ENCODE measurements around the gene NOS1AP.

Gene NOS1AP

DNA sequence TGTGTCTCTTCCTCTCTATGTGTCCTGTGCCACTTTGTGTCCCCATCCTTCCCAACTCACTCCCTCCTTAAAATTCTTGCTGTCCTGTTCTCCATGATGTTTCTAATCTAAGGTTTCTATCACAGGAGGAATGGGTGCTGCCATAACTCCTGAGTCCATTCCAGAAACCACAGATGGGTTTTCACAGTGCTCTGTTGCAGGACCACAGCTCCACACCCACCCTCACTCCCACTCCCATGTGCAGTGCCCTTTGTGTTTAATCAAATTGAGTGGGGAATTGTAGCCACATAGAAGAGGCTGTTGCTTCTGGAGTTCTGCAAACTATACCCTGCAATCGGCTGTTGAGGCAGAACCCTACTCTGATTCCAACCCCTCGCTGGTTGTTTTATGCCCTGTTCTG lies 165.1 kb downstream of the NOS1AP start:
- H3K27ac Mint-ChIP-seq = no peak overlapping the region
- H3K36me3 Mint-ChIP-seq = no peaks in the 10 kb centered on the region
- DNase-seq = no peak
- H3K4me1 Mint-ChIP-seq = peaks cover 8 to 12% of the 10 kb centered on the region in 2 donors
- H3K4me3 Mint-ChIP-seq = no peak overlapping the region
- ATAC-seq (replicated peaks) = no peak
- peaks cover 5 to 13% of the 10 kb centered on the region in 2 donors for H3K27me3 Mint-ChIP-seq
- no peaks in the 10 kb centered on the region for H3K9me3 Mint-ChIP-seq

DNA sequence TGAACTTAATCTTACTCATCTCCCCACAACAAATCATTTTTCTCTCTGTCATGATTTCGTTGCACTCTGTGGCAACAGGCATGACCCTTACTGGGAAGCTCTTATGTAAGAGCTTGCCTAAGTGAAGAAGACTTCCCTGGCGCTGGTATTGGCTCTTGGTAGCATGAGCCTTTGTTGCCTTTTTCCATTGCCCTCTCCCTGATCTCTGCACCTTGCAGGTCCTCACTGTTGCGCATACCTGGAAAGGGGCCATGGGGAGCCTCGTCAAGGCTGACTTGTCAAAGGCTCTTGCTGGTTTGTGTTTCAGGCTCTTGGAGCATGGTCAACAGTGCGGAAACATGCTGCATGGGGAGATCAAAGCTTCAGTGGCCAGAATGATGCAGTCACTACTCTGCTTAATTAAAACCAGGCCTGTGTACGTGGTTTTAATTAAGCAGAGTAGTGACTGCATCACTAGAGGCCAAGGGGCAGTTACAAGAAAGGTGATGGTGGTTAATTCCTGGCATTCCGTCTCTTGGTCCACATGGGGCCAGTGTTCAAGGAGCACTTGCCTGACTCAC lies 165.8 kb downstream of the NOS1AP start:
- no peak for ATAC-seq (replicated peaks)
- DNase-seq = no peak
- Mint-ChIP-seq H3K9me3 (no peaks in the 10 kb centered on the region), H3K4me1 (peaks cover 3 to 4% of the 10 kb centered on the region in 2 donors), H3K4me3 (no peak overlapping the region), H3K27ac (no peak overlapping the region), H3K27me3 (peaks cover 5 to 16% of the 10 kb centered on the region in 2 donors), H3K36me3 (no peaks in the 10 kb centered on the region)

DNA sequence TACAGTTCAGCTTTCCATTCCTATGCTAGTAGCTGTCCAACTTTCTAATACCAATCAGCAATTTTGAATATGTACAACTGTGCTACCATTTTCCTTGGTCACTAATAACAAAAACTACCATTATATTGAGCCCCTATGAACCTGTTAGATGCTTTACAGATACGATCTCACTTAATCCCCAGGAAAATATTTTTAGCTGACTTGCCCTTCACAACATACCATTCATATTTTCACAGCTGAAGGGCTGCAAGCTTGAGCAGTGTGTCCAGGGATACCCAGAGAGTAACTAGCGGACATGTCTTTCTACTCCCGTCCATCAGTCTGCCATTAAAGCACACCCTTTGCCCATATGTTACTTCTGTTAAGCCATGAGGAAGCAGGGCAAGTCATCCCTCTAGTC lies 166.7 kb downstream of the NOS1AP start:
- ATAC-seq (replicated peaks) = no peak
- H3K4me1 Mint-ChIP-seq = no peaks in the 10 kb centered on the region
- H3K36me3 Mint-ChIP-seq = no peaks in the 10 kb centered on the region
- no peak overlapping the region for H3K4me3 Mint-ChIP-seq
- no peak overlapping the region for H3K27ac Mint-ChIP-seq
- H3K27me3 Mint-ChIP-seq = peaks cover 14 to 25% of the 10 kb centered on the region in 2 donors
- DNase-seq = no peak
- H3K9me3 Mint-ChIP-seq = no peaks in the 10 kb centered on the region

DNA sequence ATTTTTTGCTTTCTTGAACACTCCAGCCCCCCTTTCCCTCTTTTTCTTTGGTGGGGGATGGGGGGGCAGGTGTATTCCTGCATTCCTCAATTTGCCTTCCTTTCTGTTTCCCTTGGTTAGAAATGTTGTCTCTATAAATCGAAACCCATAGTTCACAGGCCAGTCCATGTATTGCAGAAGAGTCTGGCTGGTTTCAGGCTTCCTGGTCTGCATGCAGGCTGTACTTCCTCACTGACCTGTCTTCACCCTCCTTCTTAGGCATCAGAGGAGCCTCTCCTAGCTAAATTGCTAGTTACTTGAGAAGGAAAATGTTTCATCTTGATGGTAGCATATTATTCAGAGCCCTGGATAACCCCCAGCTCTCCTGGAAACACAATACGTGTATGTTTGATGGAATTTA lies 167.1 kb downstream of the NOS1AP start:
- ATAC-seq (replicated peaks) = no peak
- no peak for DNase-seq
- H3K27me3 Mint-ChIP-seq = peaks cover 18 to 25% of the 10 kb centered on the region in 2 donors

DNA sequence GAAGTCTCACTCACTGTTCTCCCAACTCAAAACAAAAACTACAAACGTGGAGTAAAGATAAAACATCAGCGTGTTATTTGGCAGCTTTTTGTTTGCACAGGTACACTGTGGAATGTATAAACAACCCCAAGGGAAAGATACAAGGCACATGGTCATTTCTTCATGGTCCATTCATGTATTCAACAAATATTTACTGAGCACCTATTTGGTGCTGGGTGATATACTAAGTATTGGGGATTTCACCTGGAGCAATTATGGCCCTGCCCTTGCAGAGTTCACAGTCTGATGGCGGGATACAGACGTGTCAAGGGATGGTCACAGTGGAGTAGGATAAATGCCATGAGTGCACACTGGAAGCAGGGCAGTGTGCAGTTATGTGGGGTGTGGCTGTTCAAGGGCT lies 171.1 kb downstream of the NOS1AP start:
- peaks cover 17% of the 10 kb centered on the region in 2 donors for H3K27me3 Mint-ChIP-seq
- no peak for ATAC-seq (replicated peaks)
- no peaks in the 10 kb centered on the region for H3K4me1 Mint-ChIP-seq
- no peaks in the 10 kb centered on the region for H3K36me3 Mint-ChIP-seq
- H3K27ac Mint-ChIP-seq = no peak overlapping the region
- DNase-seq = no peak
- H3K9me3 Mint-ChIP-seq = no peaks in the 10 kb centered on the region
- H3K4me3 Mint-ChIP-seq = no peak overlapping the region

More for the DNA sequence above, 167.1 kb downstream of the NOS1AP start:
- H3K9me3 Mint-ChIP-seq = no peaks in the 10 kb centered on the region
- H3K4me1 Mint-ChIP-seq = no peaks in the 10 kb centered on the region
- H3K27ac Mint-ChIP-seq = no peak overlapping the region
- no peak overlapping the region for H3K4me3 Mint-ChIP-seq
- H3K36me3 Mint-ChIP-seq = no peaks in the 10 kb centered on the region

DNA sequence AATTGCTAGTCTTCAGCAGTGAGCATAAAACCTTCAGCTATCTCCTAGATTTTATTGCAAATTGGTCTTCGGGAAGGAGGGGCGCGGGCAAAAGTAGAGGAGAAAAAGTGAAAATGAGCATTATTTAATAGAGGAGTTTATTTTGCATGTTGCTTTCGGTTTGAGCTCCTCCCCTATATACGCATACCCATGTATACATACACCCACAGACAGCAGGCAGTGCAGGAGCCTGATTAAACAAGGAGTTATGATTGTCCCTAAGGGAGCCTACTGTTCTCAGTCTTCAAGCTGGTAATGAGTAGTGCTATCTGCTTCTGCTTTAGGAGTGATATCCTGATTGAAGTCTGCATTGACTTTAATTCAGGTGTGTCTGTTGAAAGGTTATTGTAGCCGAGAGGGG lies 173.3 kb downstream of the NOS1AP start:
- no peaks in the 10 kb centered on the region for H3K9me3 Mint-ChIP-seq
- DNase-seq (no peak), ATAC-seq (replicated peaks) (no peak)
- H3K4me3 Mint-ChIP-seq = no peak overlapping the region
- H3K4me1 Mint-ChIP-seq = no peaks in the 10 kb centered on the region
- peaks cover 15 to 24% of the 10 kb centered on the region in 2 donors for H3K27me3 Mint-ChIP-seq
- H3K27ac Mint-ChIP-seq = no peak overlapping the region
- H3K36me3 Mint-ChIP-seq = no peaks in the 10 kb centered on the region

DNA sequence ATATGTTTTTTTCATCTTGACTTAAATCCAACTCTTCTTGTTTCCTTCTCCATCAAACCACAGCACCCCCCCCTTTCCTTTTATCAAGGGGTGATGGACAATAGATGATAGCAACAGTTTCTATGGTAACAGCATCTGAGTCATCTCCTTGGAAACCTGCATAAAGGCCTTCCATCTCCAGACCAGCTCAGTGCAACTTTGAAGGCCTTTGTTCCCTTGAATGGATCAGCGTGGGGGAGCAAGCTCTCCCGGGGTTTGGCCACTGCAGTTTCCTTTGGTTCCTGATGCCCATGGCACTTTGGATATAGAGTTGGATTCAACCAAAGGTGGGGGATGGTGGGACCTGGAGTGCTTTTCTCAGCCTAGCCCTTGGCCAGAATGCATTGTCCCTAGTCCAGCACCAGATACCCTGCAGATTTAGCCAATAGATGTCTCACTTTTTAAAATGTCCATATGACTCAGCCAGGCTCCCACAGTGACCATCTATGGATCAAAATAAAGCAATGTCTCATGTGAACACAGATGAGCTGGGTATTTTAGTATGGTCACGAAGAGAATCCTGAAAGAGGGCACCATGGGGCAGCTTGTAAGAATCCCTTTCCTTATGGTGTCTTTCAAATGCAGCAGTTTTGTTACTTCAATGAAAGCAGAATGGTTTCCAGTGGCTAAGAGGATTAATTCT lies 179.5 kb downstream of the NOS1AP start:
- H3K4me3 Mint-ChIP-seq = no peak overlapping the region
- no peak overlapping the region for H3K27ac Mint-ChIP-seq
- DNase-seq (no peak), ATAC-seq (replicated peaks) (no peak)
- no peaks in the 10 kb centered on the region for H3K9me3 Mint-ChIP-seq
- H3K27me3 Mint-ChIP-seq = peaks cover 3 to 19% of the 10 kb centered on the region in 2 donors
- H3K4me1 Mint-ChIP-seq = no peaks in the 10 kb centered on the region
- no peaks in the 10 kb centered on the region for H3K36me3 Mint-ChIP-seq

DNA sequence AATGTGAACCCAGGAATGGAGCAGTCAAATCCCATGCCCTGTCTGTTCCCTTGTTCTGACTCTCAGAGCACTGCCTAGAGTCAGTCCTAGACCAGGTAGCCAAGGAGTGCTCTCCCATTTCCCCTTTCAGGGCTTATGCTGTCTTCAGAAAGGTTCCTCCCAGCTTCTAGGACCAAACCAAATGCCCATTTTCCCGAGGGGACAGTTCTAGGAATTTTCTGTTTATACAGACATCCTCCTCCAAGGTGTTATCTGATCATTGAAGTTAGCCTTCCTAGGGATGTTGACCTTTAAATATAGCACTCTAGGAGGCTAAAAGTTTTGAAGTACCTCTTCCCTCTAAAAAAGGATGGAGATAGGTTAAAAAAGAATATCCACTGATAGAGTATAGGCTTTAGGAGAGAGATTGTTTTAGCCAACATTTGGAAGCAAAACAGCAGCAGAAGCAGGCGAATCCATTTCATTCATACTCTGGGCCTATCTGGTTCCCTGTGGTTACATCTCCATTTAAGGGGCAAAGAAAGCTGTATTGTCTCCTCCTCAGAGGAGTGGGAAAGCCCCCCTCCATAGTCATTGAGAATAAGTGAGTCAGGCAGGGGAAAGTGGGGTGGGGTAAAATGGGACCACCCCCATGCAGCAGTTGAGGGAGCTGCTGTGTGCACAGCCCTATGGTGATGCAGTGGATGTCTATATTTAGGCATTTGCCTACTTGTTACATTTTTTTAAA lies 180.7 kb downstream of the NOS1AP start:
- ATAC-seq (replicated peaks) (no peak), DNase-seq (no peak)
- Mint-ChIP-seq H3K36me3 (no peaks in the 10 kb centered on the region), H3K4me1 (no peaks in the 10 kb centered on the region), H3K9me3 (no peaks in the 10 kb centered on the region), H3K27ac (no peak overlapping the region), H3K27me3 (peaks cover 3 to 23% of the 10 kb centered on the region in 2 donors), H3K4me3 (no peak overlapping the region)

DNA sequence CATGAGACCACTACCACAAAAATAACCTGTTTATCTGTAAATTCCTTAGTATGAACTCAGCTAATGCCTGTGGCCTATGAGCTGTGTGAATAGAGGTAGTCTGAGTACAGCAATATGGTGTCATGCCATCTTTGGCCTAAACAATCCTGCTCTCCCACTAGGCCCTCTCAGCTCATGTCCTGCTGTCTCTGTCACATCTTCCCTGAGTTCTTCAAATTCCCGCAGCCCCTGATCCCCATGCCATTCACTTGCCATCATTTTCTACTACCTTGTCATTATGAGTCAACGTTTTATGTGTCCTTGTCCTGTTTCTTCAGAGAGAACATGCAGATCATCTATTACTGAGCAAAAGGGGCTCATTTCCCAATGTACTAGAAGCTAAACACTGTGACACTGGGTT lies 181.6 kb downstream of the NOS1AP start:
- H3K36me3 Mint-ChIP-seq = no peaks in the 10 kb centered on the region
- H3K4me3 Mint-ChIP-seq = no peak overlapping the region
- ATAC-seq (replicated peaks) (no peak), DNase-seq (no peak)
- H3K4me1 Mint-ChIP-seq = no peaks in the 10 kb centered on the region
- H3K27me3 Mint-ChIP-seq = peaks cover 3 to 21% of the 10 kb centered on the region in 2 donors
- H3K9me3 Mint-ChIP-seq = no peaks in the 10 kb centered on the region
- no peak overlapping the region for H3K27ac Mint-ChIP-seq

DNA sequence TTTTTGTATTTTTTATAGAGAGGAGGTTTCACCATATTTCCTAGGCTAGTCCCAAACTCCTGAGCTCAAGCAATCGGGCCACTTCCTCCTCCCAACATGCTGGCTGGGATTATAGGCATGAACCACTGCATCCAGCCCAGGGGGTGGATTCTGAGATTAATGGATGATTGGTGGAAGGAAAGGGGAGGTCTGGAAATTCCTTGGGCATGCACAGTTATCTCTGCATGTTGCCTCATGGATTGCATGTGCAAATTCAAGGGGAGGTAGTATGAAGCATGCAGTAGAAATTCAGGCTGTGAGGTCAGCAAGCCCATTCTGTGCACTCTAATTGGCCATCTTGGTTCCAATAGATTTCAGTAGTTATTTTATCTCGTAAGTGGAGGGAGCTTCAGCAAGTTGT lies 182.7 kb downstream of the NOS1AP start:
- Mint-ChIP-seq H3K4me3 (no peak overlapping the region), H3K36me3 (no peaks in the 10 kb centered on the region)
- no peak for ATAC-seq (replicated peaks)

DNA sequence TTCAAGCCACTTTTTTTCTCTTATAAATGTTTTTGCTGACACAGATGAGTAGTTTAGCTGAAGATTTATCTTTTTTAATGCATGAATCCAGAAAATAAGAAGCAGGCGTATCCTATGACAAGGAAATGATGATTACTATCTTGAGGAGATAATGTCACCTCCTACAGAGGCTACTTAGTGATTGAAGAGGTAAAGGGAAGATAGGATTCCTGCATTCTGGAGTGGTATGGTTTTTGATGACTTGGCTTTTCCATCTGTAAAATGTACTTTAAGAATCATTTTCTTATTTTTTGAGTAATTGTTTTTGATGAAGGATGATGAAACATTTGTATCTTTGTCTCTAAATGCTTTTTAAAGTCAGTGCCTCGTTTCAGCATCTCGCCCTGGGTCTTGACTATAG lies 184.3 kb downstream of the NOS1AP start:
- DNase-seq = no peak
- no peaks in the 10 kb centered on the region for H3K9me3 Mint-ChIP-seq
- no peak for ATAC-seq (replicated peaks)
- H3K27me3 Mint-ChIP-seq = peaks cover 15 to 34% of the 10 kb centered on the region in 2 donors
- H3K27ac Mint-ChIP-seq = no peak overlapping the region
- H3K4me3 Mint-ChIP-seq = no peak overlapping the region
- no peaks in the 10 kb centered on the region for H3K36me3 Mint-ChIP-seq
- H3K4me1 Mint-ChIP-seq = no peaks in the 10 kb centered on the region

More for the DNA sequence above, 182.7 kb downstream of the NOS1AP start:
- no peak for DNase-seq
- Mint-ChIP-seq H3K4me1 (no peaks in the 10 kb centered on the region), H3K27ac (no peak overlapping the region), H3K9me3 (no peaks in the 10 kb centered on the region), H3K27me3 (peaks cover 7 to 25% of the 10 kb centered on the region in 2 donors)

DNA sequence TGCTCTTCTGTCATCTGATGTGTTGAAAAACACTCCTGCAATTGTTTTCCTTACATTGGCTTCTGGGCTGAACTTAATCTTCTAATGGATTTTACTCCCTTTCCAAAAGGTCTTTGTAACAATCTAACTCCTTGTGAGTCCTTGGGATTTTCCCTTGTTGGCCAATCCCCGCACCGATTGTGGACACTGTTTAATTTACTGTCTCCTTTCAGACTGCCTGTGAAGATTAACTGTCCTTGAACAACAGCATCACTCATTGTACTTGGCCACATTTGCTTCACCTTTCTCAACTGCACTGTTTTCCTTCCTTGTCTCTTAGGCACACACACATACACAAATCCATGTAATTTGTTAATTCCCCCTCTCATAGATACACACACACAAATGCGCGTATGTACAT lies 186.8 kb downstream of the NOS1AP start:
- ATAC-seq (replicated peaks) (no peak), DNase-seq (no peak)
- no peak overlapping the region for H3K4me3 Mint-ChIP-seq
- H3K9me3 Mint-ChIP-seq = no peaks in the 10 kb centered on the region
- peaks cover 17 to 36% of the 10 kb centered on the region in 2 donors for H3K27me3 Mint-ChIP-seq
- no peaks in the 10 kb centered on the region for H3K4me1 Mint-ChIP-seq
- no peak overlapping the region for H3K27ac Mint-ChIP-seq
- no peaks in the 10 kb centered on the region for H3K36me3 Mint-ChIP-seq

DNA sequence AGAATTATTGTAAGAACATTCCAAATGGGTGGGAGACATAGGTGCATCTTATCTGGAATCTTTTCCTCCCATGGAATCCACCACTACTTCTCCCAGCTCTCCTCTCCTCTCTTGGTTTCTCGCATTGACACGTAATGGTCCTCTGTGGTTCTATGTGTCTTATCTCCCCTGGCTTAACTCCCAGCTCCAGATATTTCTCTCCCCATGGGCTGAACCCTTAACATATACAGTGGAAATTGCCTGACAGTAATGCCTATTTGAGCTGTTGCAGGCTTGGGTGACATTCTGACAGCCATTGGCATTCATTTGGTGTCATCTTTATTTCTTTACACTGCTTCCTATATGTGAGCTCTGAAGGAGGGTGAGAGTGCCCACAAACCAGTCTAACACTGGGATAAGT lies 188.9 kb downstream of the NOS1AP start:
- DNase-seq (no peak), ATAC-seq (replicated peaks) (no peak)
- Mint-ChIP-seq H3K4me3 (no peak overlapping the region), H3K27ac (no peak overlapping the region), H3K27me3 (peaks cover 16 to 44% of the 10 kb centered on the region in 2 donors), H3K9me3 (no peaks in the 10 kb centered on the region), H3K4me1 (no peaks in the 10 kb centered on the region), H3K36me3 (no peaks in the 10 kb centered on the region)

DNA sequence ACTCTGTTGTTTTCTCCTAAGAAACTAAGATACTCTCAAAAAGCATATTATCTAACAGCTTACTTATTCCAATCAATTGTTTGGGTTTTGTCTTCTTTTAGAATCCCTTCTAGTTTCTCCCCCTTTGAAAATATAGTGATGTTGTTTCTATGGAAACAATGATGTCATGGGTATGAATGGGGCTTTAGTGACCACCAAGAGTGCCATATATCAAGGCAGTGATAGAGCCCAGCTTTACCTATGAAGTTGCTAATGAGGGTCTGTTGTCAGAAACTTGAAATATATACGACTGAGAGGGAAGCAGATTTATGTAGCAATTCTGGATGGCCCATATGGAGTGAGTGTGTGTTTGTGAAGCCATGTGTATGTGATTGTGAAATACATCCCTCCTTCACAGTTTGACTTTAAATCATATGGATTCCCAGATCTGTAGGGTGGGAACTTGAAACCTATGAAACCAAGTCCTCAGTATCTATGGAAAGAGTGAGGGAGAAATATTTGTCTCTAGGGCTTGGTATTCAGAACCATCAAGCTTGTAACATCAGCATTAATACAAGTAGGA lies 190.5 kb downstream of the NOS1AP start:
- Mint-ChIP-seq H3K27ac (no peak overlapping the region), H3K4me3 (no peak overlapping the region), H3K27me3 (peaks cover 16 to 40% of the 10 kb centered on the region in 2 donors), H3K4me1 (no peaks in the 10 kb centered on the region), H3K9me3 (no peaks in the 10 kb centered on the region), H3K36me3 (no peaks in the 10 kb centered on the region)
- DNase-seq (no peak), ATAC-seq (replicated peaks) (no peak)

DNA sequence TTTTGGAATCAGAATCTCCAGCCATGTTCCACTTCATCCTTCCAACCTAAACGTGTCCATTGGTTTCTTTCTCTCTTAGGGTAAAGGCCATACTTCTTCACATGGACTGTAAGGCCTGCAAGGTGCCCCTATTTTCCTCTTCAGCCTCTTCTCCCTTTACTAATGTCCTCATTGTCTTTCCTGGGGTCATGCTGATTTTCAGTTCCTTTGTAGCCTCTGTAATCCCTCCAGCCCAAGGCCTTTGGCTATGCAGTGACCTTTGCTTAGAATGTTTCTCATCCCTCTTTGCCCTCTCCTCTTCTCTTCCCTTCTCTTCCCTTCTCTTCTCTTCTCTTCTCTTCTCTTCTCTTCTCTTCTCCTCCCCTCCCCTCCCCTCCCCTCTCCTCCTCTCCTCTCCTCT lies 194.6 kb downstream of the NOS1AP start:
- Mint-ChIP-seq H3K27me3 (peaks cover 4 to 28% of the 10 kb centered on the region in 2 donors), H3K9me3 (no peaks in the 10 kb centered on the region), H3K4me1 (no peaks in the 10 kb centered on the region), H3K4me3 (no peak overlapping the region), H3K27ac (no peak overlapping the region), H3K36me3 (no peaks in the 10 kb centered on the region)
- DNase-seq (no peak), ATAC-seq (replicated peaks) (no peak)
